ENCODE measurements around the gene KCNQ2.

DNA sequence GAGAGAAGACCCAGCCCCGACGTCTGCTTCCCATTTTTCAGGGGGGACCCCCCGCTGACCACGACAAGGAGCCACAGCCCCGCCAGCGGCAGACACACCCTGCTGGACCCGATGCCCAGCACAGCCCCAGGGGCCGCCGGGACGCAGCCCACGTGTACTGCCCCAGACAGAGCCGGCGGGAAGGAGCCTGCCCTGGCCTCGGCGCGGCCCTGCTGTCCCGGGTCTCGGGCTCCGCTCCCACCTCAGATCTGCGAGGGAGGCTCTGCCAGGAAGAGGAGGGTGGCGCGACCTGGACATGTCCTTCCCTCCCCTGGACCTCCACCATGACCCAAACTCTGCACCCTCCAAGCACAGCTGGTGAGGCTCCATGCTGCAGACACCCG lies 54.7 kb downstream of the KCNQ2 start:
- TF ChIP-seq GATA2 (IDR thresholded peaks at IDR 0.05; ENCODE audit: low read depth, low read length) (no peak), GATA3 (IDR thresholded peaks at IDR 0.05; ENCODE audit: low read depth, low read length) (no peak)
